Activated CD4-positive, alpha-beta T cell treated with anti-CD3 and anti-CD28 coated beads, Interleukin-2, amount 50 U/mL, for 4 hours (primary cell): ENCODE results near the gene PLA2G4E.

Experiments
- DNase-seq, 2 experiments: peaks; one replicate each; pipeline ENCODE4 v3.0.0-alpha.2; 2020

PLA2G4E gene

GRCh38 chr15:42020713-42021273 lies at the start of gene PLA2G4E:
TSS of gene PLA2G4E (minus strand) at chr15:42021042. CDS start at chr15:42021030, 12 bp downstream.
- no peak for DNase-seq

GRCh38 chr15:42070279-42070975 lies 49.6 kb upstream of the PLA2G4E start:
- no peak for DNase-seq

- no peak for DNase-seq
Observed at GRCh38 chr15:42069496-42070278, 48.8 kb upstream of the PLA2G4E start.

GRCh38 chr15:42069025-42069424 lies 48.2 kb upstream of the PLA2G4E start:
- DNase-seq, result no peak

GRCh38 chr15:42068601-42069000 lies 47.8 kb upstream of the PLA2G4E start:
- no peak for DNase-seq

- DNase-seq, result no peak
Observed at GRCh38 chr15:42066764-42067415, 46.0 kb upstream of the PLA2G4E start.

GRCh38 chr15:42065468-42065867 lies 44.6 kb upstream of the PLA2G4E start:
- DNase-seq, result no peak

GRCh38 chr15:42065033-42065432 lies 44.2 kb upstream of the PLA2G4E start:
- DNase-seq, result no peak

GRCh38 chr15:42064271-42064670 lies 43.4 kb upstream of the PLA2G4E start:
- DNase-seq, result no peak

GRCh38 chr15:42063122-42063848 lies 42.4 kb upstream of the PLA2G4E start:
- no peak for DNase-seq

- DNase-seq, result no peak
Observed at GRCh38 chr15:42062284-42062806, 41.5 kb upstream of the PLA2G4E start.

- no peak for DNase-seq
Observed at GRCh38 chr15:42060797-42061196, 40.0 kb upstream of the PLA2G4E start.

GRCh38 chr15:42060477-42060763 lies 39.6 kb upstream of the PLA2G4E start:
- no peak for DNase-seq

- DNase-seq, result peak; percentile 68 to 73
Observed at GRCh38 chr15:42059661-42060476, 39.0 kb upstream of the PLA2G4E start.

- DNase-seq, result no peak
Observed at GRCh38 chr15:42058791-42059190, 37.9 kb upstream of the PLA2G4E start.

GRCh38 chr15:42057799-42058646 lies 37.2 kb upstream of the PLA2G4E start:
- DNase-seq, result no peak

- DNase-seq, result peak; percentile 46 to 55
Observed at GRCh38 chr15:42056934-42057798, 36.3 kb upstream of the PLA2G4E start.

GRCh38 chr15:42053914-42054313 lies 33.1 kb upstream of the PLA2G4E start:
- no peak for DNase-seq

GRCh38 chr15:42053010-42053409 lies 32.2 kb upstream of the PLA2G4E start:
- DNase-seq, result no peak
